Stimulated activated naive CD8-positive, alpha-beta T cell treated with anti-CD3 and anti-CD28 coated beads, Interleukin-15, Interleukin-2, amounts not matched to agents 100 ng/mL and 50 ng/mL, for 24 hours (primary cell): ENCODE data around the gene SMIM11.
"Not testable (repeated sequence)": the region's sequence is repeated elsewhere in the genome, so short reads cannot be mapped to it uniquely, and the experiment has no call there.

Experiments
- H3K27ac Mint-ChIP-seq: one replicate; pipeline ENCODE4 v1.8.0; 2021; ENCODE audit warnings: mild to moderate bottlenecking, mixed read lengths
- H3K27me3 Mint-ChIP-seq: one replicate; pipeline ENCODE4 v1.8.0; 2021; ENCODE audit warnings: mixed read lengths
- H3K36me3 Mint-ChIP-seq: one replicate; pipeline ENCODE4 v1.8.0; 2021; ENCODE audit warnings: low read depth, mixed read lengths
- H3K4me1 Mint-ChIP-seq: one replicate; pipeline ENCODE4 v1.8.0; 2021; ENCODE audit warnings: low read depth, mixed read lengths
- H3K4me3 Mint-ChIP-seq: one replicate; pipeline ENCODE4 v1.8.0; 2021; ENCODE audit warnings: mild to moderate bottlenecking, mixed read lengths
- H3K9me3 Mint-ChIP-seq: one replicate; pipeline ENCODE4 v1.8.0; 2021; ENCODE audit warnings: mixed read lengths

The SMIM11 gene

DNA sequence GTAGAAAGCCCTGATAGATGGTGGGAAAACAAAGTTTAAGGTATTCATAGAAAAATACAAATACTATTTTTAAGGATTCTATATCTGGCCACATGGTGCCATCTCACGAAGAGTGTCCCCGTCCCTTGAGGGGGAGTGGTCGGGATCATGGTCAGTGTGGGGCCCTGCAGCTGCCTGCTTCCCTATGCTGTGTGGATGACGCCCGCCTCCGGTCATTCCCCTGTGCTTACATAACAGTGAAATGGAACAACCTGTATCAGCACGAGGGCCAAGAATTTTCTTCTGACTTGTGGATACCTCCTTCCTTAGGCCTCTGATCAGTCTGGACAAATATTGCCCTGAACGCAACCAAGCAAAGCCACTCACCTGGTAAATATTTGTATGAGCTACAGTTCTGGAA lies 52.0 kb downstream of the SMIM11 start:
- not testable (repeated sequence) for H3K4me3 Mint-ChIP-seq, H3K4me1 Mint-ChIP-seq, H3K9me3 Mint-ChIP-seq, H3K27me3 Mint-ChIP-seq, H3K27ac Mint-ChIP-seq, H3K36me3 Mint-ChIP-seq

DNA sequence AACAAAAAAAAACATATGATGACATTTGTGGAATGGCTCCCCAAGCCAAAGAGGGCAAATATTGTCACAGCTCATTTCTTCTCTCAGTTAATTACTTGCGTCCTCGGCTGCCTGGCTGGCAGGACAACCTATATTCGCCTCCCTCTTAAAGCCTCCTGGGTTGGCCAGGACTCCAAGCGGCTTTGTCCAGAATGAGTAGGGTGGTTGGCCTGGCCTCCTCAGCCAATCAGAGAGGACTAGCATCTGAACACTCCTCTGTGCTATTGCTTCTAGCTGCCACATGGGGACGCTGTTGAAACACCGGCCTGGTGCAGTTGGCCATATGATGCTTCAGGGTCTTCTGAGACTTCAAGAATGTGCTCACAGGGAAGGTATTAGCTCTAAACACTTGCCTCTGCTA lies 53.1 kb downstream of the SMIM11 start:
- not testable (repeated sequence) for H3K9me3 Mint-ChIP-seq, H3K27ac Mint-ChIP-seq, H3K27me3 Mint-ChIP-seq, H3K4me3 Mint-ChIP-seq, H3K36me3 Mint-ChIP-seq, H3K4me1 Mint-ChIP-seq

DNA sequence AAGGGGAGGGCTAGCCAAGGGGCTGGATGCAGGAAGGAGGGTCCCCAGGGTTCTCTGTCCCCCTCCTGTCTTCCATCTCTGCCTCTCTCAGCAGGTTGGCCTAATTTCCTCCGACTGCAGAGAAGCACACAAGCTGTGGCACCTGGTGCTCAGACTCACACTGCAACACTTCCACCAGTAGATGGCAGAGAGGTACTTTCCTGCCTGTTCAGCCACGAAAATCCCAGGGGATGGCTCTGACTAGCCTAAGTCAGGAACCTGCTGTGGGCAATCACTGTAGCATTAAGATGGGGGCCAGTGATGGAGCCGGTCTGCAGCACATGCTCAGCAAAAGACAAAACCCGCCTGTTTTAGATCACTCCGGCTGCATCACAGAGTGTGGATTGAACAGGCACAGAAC lies 54.4 kb downstream of the SMIM11 start:
- H3K9me3 Mint-ChIP-seq, H3K4me1 Mint-ChIP-seq, H3K36me3 Mint-ChIP-seq, H3K27me3 Mint-ChIP-seq, H3K27ac Mint-ChIP-seq, H3K4me3 Mint-ChIP-seq: not testable (repeated sequence)
